Upper lobe of left lung (tissue), 4 donors: Measurements from ENCODE around the gene ARID1B.

Experiments used
- EP300 ChIP-seq, 4 donors: sonication (generic); formaldehyde crosslinking; IDR thresholded peaks; one replicate each; pipeline ENCODE4 v1.5.1; 2017; ENCODE audit warnings: antibody characterized with exemption in 4 of 4, control low read depth in 2 of 4
- POLR2A ChIP-seq, 4 donors: fragments of 450-650 bp; IDR thresholded peaks; one replicate each; pipeline ENCODE4 v1.5.1; 2016 to 2017; ENCODE audit warnings: antibody characterized with exemption in 4 of 4, mild to moderate bottlenecking in 2 of 4
- POLR2AphosphoS5 ChIP-seq, 2 donors: sonication (generic); formaldehyde crosslinking; IDR thresholded peaks; one replicate each; pipeline ENCODE4 v1.5.1; 2017; ENCODE audit warnings: antibody characterized with exemption in 2 of 2
- TF ChIP-seq, protein P1 (sequence below), 6 experiments: fragments of 450-650 bp in 4 of 6; fragments of 200-600 bp in 2 of 6; sonication (generic) in 2 of 6; IDR thresholded peaks; one replicate each; pipeline ENCODE4 v1.5.1; 2016 to 2019; ENCODE audit warnings: antibody characterized with exemption in 6 of 6

DNA sequence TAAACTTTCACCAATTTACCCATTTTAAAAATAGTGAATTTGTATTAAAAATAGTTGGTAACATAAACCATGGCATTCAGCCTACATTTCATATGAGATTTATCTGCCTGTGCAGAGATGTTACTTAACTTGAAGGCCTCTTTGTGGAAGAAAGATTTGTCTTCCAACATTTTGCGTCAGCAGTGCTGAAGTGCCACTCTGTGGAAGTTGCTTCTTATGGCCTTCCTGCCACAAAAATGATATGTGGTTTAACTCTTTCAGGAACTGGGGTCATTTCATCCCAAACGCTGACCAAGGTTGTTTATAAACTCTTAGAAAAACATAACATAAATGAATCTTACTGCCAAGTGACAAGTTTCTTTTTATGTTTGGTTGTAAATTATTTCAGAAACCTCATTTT lies 246.8 kb downstream of the ARID1B start:
- TF ChIP-seq, protein P1, sequence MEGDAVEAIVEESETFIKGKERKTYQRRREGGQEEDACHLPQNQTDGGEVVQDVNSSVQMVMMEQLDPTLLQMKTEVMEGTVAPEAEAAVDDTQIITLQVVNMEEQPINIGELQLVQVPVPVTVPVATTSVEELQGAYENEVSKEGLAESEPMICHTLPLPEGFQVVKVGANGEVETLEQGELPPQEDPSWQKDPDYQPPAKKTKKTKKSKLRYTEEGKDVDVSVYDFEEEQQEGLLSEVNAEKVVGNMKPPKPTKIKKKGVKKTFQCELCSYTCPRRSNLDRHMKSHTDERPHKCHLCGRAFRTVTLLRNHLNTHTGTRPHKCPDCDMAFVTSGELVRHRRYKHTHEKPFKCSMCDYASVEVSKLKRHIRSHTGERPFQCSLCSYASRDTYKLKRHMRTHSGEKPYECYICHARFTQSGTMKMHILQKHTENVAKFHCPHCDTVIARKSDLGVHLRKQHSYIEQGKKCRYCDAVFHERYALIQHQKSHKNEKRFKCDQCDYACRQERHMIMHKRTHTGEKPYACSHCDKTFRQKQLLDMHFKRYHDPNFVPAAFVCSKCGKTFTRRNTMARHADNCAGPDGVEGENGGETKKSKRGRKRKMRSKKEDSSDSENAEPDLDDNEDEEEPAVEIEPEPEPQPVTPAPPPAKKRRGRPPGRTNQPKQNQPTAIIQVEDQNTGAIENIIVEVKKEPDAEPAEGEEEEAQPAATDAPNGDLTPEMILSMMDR (IDR thresholded peaks at IDR 0.05), result no peak
- TF ChIP-seq POLR2A (IDR thresholded peaks at IDR 0.05) (no peak), EP300 (IDR thresholded peaks at IDR 0.05) (no peak), POLR2AphosphoS5 (IDR thresholded peaks at IDR 0.05) (no peak)
